Raji (cell line): ENCODE measurements around the gene BICD1.

Experiments
- POLR2A ChIP-seq: IDR thresholded peaks from 2 replicates; pipeline ENCODE4 v1.6.1; 2011; ENCODE audit warnings: low read depth, low read length, control low read depth; ENCODE audit not compliant: insufficient read depth

The BICD1 gene

DNA sequence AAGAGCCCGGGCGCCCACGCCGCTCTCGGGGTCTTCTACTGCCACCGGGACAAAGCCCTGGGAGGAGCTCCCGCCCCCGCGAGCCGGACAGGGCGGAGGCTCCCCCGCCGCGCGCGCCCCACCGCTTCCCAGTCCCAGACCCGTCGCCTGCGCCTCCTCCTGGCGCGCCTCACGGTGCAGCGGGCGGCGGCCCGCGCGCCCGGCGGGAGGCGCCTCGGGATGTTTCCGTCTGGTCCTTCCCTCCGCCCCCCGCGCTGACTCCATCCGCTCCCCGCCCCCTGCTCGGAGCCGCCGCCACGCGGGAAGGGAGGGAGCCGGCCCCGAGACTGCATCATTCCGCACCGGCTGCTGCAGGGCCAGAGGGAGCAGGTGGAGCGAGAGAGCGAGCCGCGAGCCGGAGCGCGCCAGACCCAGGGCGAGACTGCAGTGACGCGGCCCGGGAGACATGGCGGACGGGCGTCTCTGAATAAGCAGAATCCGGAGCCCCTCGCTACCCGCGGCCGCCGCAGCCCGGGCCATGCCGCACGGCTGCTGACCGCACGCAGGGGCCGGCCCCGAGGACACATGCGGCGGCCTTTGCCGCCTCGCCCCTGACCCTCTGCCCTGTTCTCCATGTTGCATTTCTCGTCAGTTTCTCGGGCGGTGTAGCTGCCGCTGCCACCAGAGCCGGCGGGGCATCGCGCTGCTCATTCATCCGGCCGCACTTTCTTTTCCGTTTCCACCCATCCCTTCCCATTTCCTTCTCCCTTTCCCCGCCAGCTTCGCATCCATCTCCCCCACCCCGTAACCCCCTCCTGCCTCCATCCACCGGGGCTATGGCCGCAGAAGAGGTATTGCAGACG is at the start of gene BICD1:
BICD1 (plus strand) TSS at position 331 of the 842 bp plus-strand sequence; CDS start at position 816, 485 bp downstream.
- peak; percentile 86 for TF ChIP-seq POLR2A

DNA sequence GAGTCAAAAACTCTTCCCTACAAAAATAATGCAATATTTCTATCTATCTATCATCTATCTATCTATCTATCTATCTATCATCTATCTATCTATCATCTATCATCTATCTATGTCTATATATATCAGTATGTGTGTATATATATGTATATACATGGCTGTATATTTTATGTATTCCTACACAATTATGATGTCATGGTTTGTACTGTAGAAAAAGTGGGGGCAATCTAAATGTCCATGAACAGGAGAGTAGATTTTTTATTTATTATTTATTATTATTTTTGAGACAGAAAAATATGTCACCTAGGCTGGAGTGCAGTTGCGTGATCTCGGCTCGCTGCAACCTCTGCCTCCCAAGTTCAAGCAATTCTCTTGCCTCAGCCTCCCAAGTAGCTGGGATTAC is 45.6 kb upstream of the BICD1 start:
- TF ChIP-seq POLR2A, result no peak

GRCh38 chr12:32062881-32063280 is 43.8 kb upstream of the BICD1 start:
- TF ChIP-seq POLR2A, result no peak

GRCh38 chr12:32063796-32064195 is 42.9 kb upstream of the BICD1 start:
- no peak for TF ChIP-seq POLR2A

GRCh38 chr12:32066206-32066605 is 40.4 kb upstream of the BICD1 start:
- no peak for TF ChIP-seq POLR2A

DNA sequence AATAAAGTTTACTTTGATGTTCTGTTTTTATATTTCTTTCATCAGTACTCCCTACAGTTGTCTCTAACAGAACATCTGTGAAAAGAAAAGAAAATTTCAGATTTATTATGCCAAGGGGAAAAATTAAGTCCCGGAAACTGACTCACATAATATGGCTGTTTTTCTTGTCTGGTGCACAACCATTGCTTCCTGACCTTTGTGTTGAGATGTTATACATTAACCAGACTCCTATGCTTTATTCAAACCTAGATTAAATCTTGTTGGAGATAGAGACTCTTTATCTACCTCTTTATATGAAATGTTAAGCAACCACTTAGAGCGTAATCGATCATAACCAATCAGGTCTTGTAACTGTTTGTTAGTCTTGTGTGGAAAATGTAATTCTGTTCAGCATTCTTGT is 37.6 kb upstream of the BICD1 start:
- no peak for TF ChIP-seq POLR2A

- TF ChIP-seq POLR2A, result no peak
These were observed 36.9 kb upstream of the BICD1 start for GRCh38 chr12:32069731-32070130.

DNA sequence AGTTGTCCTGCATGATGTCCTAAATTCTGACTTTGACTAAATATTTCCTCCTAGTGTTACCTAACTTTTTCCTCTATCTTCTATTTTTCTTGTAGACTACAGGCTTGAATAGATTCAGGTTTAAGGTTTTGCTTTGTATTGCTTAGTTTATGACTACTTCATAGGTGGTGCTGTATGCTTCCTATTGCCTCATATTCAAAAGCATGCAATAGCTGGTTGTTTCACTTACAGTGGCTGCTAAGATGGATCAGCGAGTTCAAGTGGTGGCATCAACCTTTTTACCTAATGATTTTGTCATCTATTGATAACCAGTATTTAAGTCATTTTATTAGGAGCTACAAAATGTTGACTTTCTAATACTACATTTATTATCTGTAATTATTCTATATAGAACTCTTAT is 36.3 kb upstream of the BICD1 start:
- TF ChIP-seq POLR2A, result no peak

DNA sequence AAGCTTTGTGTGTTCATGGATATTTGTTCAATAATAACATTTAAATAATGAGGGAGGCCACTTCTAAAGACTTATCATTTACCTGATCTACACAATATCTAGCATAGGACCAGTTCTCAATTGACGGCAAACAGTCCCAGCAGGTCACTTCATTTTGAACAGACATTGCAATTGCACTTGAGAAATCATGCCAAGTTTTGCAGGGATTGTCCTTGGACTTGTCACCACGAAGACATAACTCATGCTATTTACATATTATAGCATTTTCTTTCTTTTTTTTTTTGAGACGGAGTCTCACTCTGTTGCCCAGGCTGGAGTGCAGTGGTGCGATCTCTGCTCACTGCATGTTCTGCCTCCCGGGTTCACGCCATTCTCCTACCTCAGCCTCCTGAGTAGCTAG is 34.5 kb upstream of the BICD1 start:
- TF ChIP-seq POLR2A, result no peak

DNA sequence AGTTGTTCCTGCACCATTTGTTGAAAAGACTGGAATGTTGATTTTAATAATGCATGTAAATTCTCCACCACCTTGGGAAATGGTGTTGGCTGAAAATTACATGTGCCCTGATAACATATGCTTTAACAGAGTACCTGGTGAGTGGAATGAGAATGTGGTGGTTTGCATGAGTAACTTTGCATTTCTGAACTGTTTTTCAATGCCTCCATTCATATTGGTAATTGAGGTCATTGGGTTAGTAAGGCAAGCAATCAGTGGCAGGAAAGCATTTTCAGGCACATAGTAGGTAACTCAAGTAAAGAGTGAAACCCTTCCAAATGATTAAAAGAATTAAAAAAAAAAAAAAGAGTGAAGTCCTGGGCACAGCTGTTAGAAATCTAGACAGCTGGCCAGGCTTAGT is 32.2 kb upstream of the BICD1 start:
- TF ChIP-seq POLR2A, result no peak

DNA sequence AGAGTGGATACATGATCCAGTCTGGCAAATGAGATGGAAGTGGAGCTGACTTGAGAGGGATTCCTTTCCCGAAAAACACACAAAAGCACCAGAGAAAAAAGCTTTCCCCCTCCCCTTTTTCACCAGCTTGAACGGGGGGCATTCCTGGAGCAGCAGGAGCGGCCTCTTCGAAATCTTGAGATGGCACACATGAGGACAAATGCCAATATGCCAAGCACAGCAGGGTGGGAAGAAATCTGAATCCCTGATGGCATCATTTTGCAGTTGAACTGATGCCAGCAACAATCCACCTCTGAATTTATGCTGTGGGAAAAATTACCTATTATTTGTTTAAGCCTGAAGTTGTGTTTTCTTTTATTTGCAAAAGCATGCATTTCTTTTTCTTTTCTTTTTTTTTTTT is 29.7 kb upstream of the BICD1 start:
- no peak for TF ChIP-seq POLR2A

- no peak for TF ChIP-seq POLR2A
These were observed 26.2 kb upstream of the BICD1 start for GRCh38 chr12:32080435-32080834.

- no peak for TF ChIP-seq POLR2A
These were observed 23.2 kb upstream of the BICD1 start for GRCh38 chr12:32083489-32083888.

- no peak for TF ChIP-seq POLR2A
These were observed 22.5 kb upstream of the BICD1 start for GRCh38 chr12:32084017-32084688.

DNA sequence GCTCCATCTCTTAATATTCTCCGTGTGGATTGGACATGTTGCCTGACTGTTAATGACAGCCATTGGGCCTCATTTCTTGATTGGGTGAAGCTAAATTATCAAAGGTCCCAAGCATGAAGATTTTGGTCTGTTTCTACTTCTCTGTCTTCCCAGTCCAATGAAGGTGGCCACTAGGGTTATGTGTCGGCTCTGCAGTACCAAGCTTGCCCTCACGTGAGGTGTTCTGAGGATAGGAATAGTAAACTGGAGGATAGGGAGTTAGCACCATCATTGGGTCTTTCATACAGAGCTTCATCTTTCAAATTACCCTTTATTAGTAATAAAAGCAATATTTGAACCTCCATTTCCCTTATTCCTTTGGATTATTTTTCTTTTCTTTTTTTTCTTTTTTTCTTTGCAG is 21.9 kb upstream of the BICD1 start:
- no peak for TF ChIP-seq POLR2A

DNA sequence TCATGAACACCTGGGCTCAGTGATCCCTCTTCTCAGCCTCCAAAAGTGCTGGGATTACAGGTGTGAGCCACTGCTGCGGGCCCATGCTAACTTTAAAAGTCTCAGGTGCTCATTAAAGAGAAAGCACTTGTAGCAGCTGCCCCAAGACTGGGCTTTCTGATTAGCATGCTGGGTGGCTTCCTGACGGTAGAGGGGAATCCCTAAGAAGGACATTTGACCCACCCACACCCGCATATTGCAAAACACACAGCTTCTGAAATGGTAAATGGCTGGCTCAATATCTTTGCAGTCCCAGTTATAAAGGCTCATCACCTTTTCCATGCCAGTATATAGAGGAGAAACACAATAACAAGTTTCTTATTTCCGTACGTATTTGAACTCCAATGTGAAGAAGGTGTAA is 19.3 kb upstream of the BICD1 start:
- TF ChIP-seq POLR2A, result no peak

DNA sequence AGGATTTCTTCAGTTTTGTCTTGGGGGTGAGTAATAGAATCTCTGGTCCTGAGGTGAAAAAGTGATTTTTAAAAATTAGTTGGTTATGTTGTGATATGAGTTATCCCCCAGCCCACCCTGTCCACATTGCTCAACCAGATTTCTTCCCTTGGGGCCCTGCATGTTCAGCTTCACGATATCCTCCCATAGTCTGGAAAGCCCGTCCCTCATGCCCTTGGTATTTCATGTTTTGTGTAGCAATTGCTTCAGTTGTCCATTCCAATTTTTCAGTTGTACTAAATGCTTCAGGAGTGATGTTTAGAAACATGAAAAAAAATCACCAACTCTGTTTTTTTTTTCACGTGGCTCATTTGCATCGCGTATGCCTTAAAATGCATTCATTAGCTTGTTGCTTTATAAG is 17.5 kb upstream of the BICD1 start:
- no peak for TF ChIP-seq POLR2A

- no peak for TF ChIP-seq POLR2A
These were observed 17.1 kb upstream of the BICD1 start for GRCh38 chr12:32089586-32089985.
